DOHH2 (cell line): Measurements from ENCODE around the gene FOXO6.

Source experiments
- H3F3A ChIP-seq: fragments of 200-600 bp; sonication (generic), shearing (Covaris generic); 2 replicates; pipeline ENCODE4 v1.6.0; 2016; ENCODE audit warnings: antibody characterized with exemption, mild to moderate bottlenecking; ENCODE audit not compliant: control insufficient read depth, insufficient read depth
- H3K27ac ChIP-seq: fragments of 200-600 bp; sonication (generic); 2 replicates; pipeline ENCODE4 v1.5.1; 2014; ENCODE audit warnings: low read depth, mild to moderate bottlenecking, low read length, moderate library complexity
- H3K27me3 ChIP-seq: fragments of 200-600 bp; sonication (generic); 2 replicates; pipeline ENCODE4 v1.6.1; 2014; ENCODE audit warnings: mild to moderate bottlenecking, low read length, mixed read lengths; ENCODE audit not compliant: control insufficient read depth
- H3K36me3 ChIP-seq: fragments of 200-600 bp; sonication (generic); 2 replicates; pipeline ENCODE4 v1.6.1; 2014; ENCODE audit warnings: mild to moderate bottlenecking, low read length, moderate library complexity, mixed read lengths; ENCODE audit not compliant: control insufficient read depth
- H3K4me1 ChIP-seq: fragments of 200-600 bp; sonication (generic); 2 replicates; pipeline ENCODE4 v1.6.1; 2014; ENCODE audit warnings: mild to moderate bottlenecking, low read length, mixed read lengths; ENCODE audit not compliant: control insufficient read depth
- H3K4me2 ChIP-seq: fragments of 200-600 bp; sonication (generic); 2 replicates; pipeline ENCODE4 v1.6.0; 2014; ENCODE audit warnings: mild to moderate bottlenecking, low read length, moderate library complexity
- H3K4me3 ChIP-seq: fragments of 200-600 bp; sonication (generic); 2 replicates; pipeline ENCODE4 v1.5.1; 2014; ENCODE audit warnings: mild to moderate bottlenecking, low read length, mixed read lengths
- H3K79me2 ChIP-seq: fragments of 200-600 bp; sonication (generic); 2 replicates; pipeline ENCODE4 v1.6.1; 2014; ENCODE audit warnings: mild to moderate bottlenecking, low read length, mixed read lengths; ENCODE audit not compliant: control insufficient read depth
- H3K9me2 ChIP-seq: fragments of 200-600 bp; sonication (generic); replicated peaks from 2 replicates; pipeline ENCODE4 v1.6.1; 2014; ENCODE audit warnings: mild to moderate bottlenecking, low read length, mixed read lengths; ENCODE audit not compliant: control insufficient read depth
- H3K9me3 ChIP-seq: fragments of 200-600 bp; sonication (generic); 2 replicates; pipeline ENCODE4 v1.6.1; 2014; ENCODE audit warnings: antibody characterized with exemption, low read length, mixed read lengths; ENCODE audit not compliant: control insufficient read depth, insufficient read depth
- H4K20me1 ChIP-seq: fragments of 200-600 bp; sonication (generic); 2 replicates; pipeline ENCODE4 v1.6.0; 2014; ENCODE audit warnings: low read depth, mild to moderate bottlenecking, antibody characterized with exemption, low read length, moderate library complexity; ENCODE audit not compliant: control insufficient read depth, insufficient read depth
- EZH2phosphoT487 ChIP-seq: fragments of 200-600 bp; sonication (generic); IDR thresholded peaks from 2 replicates; pipeline ENCODE4 v1.6.1; 2017; ENCODE audit warnings: borderline replicate concordance, mild to moderate bottlenecking, antibody characterized with exemption, low read length, moderate library complexity, mixed read lengths
- TF ChIP-seq, protein P1 (sequence below): fragments of 200-600 bp; sonication (generic); IDR thresholded peaks from one replicate; pipeline ENCODE4 v1.5.1; 2014; ENCODE audit warnings: antibody characterized with exemption, mild to moderate bottlenecking, low read depth, low read length; ENCODE audit not compliant: poor library complexity, severe bottlenecking

FOXO6 gene

DNA sequence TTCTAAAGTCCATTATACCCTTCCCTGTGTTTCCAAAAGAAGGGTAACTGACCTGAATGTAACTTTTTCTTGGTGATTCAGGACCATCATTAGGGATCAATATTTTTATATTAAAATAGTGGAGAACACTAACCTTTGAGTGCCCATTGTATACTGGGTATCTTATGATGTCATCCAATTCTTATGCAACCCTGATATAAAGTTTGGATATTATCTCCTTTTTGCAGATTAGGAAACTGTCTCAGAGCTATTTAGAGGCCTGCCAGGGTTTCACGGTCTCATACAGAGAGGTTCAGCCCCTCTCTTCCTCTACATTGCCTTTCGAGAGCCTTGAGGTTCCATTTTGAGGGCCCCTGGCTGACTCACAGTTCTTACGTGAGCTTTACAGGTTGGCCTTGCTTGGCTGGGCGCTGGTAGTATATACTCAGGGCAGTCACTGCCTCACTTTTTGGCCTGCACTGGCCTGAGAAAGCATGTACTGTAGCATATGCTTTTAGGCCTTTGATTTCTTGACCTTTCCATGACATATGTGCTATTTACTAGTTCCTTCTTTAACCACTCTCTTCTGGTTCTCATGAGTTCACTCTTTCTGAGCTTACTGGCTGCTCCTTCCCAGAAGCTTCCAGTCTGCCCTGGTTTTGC lies 15.7 kb upstream of the FOXO6 start:
- no peak for TF ChIP-seq EZH2phosphoT487
- TF ChIP-seq, protein P1, sequence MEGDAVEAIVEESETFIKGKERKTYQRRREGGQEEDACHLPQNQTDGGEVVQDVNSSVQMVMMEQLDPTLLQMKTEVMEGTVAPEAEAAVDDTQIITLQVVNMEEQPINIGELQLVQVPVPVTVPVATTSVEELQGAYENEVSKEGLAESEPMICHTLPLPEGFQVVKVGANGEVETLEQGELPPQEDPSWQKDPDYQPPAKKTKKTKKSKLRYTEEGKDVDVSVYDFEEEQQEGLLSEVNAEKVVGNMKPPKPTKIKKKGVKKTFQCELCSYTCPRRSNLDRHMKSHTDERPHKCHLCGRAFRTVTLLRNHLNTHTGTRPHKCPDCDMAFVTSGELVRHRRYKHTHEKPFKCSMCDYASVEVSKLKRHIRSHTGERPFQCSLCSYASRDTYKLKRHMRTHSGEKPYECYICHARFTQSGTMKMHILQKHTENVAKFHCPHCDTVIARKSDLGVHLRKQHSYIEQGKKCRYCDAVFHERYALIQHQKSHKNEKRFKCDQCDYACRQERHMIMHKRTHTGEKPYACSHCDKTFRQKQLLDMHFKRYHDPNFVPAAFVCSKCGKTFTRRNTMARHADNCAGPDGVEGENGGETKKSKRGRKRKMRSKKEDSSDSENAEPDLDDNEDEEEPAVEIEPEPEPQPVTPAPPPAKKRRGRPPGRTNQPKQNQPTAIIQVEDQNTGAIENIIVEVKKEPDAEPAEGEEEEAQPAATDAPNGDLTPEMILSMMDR: no peak
- Histone ChIP-seq H3K36me3 (no peaks in the 10 kb centered on the region), H3K79me2 (no peaks in the 10 kb centered on the region)

GRCh38 chr1:41347276-41347675 lies 14.0 kb upstream of the FOXO6 start:
- no peaks in the 10 kb centered on the region for H3K9me3 ChIP-seq
- no peak overlapping the region for H3K27ac ChIP-seq
- no peaks in the 10 kb centered on the region for H3K27me3 ChIP-seq
- no peak overlapping the region for H3K4me2 ChIP-seq
- TF ChIP-seq EZH2phosphoT487: no peak
- TF ChIP-seq, protein P1: no peak
- no peaks in the 10 kb centered on the region for H3K9me2 ChIP-seq
- no peaks in the 10 kb centered on the region for H3F3A ChIP-seq
- H3K36me3 ChIP-seq: no peaks in the 10 kb centered on the region
- H3K79me2 ChIP-seq: no peaks in the 10 kb centered on the region
- no peak overlapping the region for H3K4me3 ChIP-seq
- H4K20me1 ChIP-seq: no peaks in the 10 kb centered on the region
- no peaks in the 10 kb centered on the region for H3K4me1 ChIP-seq

More for the DNA sequence above, 15.7 kb upstream of the FOXO6 start:
- H3F3A ChIP-seq: no peaks in the 10 kb centered on the region
- no peaks in the 10 kb centered on the region for H4K20me1 ChIP-seq
- no peaks in the 10 kb centered on the region for H3K9me3 ChIP-seq
- no peak overlapping the region for H3K27ac ChIP-seq
- no peak overlapping the region for H3K4me3 ChIP-seq
- no peaks in the 10 kb centered on the region for H3K9me2 ChIP-seq
- H3K27me3 ChIP-seq: no peaks in the 10 kb centered on the region
- no peaks in the 10 kb centered on the region for H3K4me1 ChIP-seq
- H3K4me2 ChIP-seq: no peak overlapping the region

- TF ChIP-seq EZH2phosphoT487: no peak
- TF ChIP-seq, protein P1: no peak
- Histone ChIP-seq H3F3A (no peaks in the 10 kb centered on the region), H3K27me3 (no peaks in the 10 kb centered on the region)
Measured at GRCh38 chr1:41348394-41348793, 12.8 kb upstream of the FOXO6 start.

More at GRCh38 chr1:41348394-41348793, 12.8 kb upstream of the FOXO6 start:
- Histone ChIP-seq H3K79me2 (no peaks in the 10 kb centered on the region), H3K36me3 (no peaks in the 10 kb centered on the region), H3K4me2 (no peak overlapping the region), H3K4me3 (no peak overlapping the region), H3K27ac (no peak overlapping the region), H4K20me1 (no peaks in the 10 kb centered on the region), H3K9me2 (no peaks in the 10 kb centered on the region), H3K9me3 (no peaks in the 10 kb centered on the region), H3K4me1 (no peaks in the 10 kb centered on the region)
